GM19328 (cell line): Measurements from ENCODE around the gene IQCN.

ENCODE experiments used
- ATAC-seq: cut with Tn5 transposase; IDR thresholded peaks from one replicate; pipeline ENCODE4 v1.9.1; 2021; ENCODE audit warnings: mild to moderate bottlenecking, moderate library complexity; ENCODE audit not compliant: unreplicated experiment

IQCN gene

DNA sequence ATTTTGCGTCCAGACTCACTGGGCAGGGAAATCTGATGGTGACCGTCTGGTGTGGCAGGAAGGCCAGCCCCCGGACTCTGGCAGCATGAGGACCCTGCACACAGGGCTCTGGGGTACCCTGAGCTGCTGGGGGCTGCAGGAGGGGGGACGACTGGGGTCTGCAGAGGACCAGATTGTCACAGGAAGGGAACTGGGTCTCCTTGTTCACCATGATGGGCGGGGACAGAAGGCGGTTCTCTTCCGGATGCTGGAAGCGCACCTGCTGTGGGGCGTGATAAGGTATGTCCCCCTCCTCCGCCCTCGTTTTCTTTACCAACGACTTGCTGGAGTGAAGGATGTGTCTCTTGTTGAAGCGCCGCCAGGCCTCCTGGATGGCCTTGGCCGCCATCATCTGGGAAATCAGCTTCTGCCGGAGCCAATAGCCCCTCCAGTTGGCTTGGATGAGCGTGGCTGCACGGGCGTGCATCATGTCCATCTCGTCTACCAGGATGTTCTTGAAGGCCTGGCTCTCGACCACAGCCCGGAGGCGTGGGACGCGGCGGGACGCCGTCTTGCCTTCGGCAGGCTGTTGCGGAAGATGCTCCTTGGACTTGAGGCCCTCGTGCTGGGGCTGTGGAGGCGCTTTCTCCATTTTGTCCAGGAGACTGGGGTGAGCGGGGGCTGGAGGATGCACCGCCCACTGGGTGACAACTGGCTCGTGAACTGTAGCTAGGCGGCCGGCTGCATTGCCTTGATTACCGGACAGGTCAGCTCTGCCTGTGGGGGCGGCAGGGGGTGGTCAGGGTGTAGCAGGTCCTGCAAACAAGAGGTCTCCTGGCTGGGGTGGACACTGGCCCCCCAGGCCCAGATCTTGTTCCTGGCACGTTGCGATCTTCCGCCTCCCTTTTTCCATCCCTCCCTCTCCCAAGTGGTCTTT is 7.2 kb downstream of the IQCN start:
- ATAC-seq: no peak

DNA sequence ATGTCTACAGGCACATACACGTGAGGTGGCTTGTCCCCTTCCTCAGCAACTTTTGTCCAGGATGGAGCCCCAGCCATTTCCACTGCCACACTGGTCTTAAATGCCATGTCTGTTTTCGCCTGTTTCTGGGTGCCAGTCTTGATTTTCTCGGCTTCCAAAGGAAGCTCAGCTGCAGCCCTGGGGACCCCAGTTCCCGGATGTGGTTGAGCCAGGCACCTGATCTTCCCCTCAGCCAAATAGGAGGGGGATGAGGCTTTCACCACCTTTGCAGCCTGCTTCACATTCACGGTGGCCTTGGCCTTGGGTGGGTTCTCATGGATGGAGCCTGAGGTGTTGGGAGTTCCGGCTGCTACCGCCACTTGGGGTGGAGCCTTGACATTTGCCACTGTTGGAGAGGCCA is 8.7 kb downstream of the IQCN start:
- no peak for ATAC-seq

DNA sequence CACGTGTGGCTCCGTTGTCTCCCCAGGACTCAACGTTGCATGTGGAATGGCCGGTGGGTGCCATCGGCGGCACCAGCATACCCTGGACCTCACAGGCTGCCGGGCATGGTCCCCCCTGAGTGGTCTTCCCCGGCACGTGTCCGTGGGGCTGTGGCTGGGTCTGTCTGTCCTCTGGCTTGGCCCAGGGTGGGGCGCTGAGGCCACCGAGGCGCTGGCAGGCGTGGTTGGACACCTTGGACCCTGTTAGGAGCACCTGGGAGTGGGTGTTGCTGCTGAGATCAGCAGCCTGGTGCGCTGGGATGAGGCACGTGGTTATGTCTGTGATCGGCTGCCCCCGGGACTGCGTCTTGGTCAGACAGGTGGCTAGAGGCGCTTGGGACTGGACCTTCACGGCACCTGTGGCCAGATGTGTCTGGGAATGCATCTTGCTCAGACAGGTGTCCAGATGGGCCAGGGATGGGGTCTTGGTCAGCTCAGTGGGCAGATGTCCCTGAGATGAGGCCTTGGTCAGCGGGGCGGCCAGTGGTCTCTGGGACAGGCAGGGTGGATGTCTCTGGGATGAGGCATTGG is 9.2 kb downstream of the IQCN start:
- ATAC-seq: no peak

DNA sequence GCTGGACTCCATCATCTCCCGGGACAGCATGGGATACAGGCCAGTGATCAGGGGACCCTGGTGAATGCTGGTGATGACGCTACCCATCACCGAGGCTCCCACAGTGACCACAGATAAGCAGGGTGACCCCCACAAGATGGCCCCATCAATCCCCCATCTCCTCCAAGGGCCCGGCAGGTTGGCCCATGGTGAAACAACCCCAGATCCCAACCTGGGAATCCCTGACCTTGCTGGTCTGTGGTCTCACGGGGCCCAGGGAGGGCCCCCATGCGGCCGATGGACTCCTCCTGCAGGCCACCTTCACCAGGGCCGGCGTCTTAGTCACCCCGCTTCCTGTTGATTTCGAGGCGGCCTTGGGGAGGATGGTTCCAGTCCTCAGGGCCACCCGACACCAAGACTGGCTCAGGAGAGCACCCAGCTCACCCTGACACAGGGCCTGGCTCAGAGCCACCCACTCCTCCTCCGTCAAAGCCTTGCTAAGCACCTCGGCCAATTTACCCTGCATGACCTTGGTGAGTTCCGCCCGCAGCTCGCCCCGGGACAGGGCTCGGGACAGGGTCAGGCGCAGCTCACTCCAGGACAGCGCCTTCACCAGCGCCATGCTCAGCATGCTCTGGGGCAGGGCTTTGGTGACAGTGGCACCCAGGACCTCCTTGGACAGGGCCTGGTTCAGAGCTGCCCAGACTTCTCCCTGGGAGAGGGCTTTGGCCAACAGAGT is 10.0 kb downstream of the IQCN start:
- ATAC-seq: no peak

DNA sequence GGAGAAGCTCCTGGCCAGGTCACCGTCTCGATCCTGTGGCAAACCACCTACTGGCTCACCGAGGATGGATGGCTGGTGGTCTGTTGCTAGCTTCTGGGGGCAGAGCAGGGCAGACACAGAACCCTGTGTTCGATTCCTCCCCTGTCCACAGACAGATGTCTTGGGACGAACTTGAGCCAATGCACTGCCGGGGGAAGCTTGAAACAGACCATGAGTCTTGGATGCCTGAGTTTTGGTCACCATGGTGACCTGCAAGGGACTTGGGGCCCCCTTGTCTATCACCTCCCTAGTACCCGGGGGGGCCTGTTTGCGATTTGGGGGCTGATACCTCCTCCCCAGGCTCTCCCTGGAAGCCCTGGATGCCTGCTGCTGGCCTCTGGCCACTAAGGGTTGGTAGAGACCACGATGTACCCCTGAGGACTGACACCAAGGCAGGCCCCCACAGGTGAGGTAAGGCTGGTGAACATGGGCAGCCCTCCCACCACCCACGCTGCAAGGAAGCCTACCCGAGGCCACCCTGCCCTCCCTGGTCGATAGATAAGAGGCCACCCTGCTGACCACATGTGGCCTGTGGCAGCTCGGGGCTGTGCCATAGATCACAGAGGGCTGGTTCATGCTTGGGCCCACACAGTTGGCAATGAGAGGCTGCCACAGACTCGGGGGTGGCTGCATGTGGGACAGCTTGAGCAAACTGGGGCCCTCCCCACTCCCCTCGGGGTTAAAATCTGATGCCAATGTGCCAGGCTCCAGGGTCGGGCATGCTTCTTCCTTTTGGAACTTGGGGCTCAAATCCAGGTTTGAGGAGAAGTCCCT is 10.7 kb downstream of the IQCN start:
- no peak for ATAC-seq

DNA sequence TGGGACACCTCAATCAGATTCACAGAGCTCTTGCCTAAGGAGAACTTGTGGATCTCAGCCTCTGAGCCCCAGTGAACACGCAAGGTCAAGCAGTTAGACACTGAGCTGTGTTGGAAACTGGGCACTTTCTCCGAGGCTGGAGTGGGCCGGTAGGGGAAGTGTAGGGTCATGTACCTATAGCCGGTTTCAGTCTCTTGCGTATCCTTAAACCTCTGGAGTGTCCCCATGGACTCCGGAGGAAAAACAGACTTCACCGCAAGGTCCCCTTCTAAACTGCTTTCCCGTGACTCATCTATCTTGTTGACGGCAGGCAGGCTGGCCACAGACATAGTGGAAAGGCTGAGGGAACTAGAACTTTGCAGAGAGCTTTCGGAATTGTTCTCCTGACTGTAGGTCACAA is 11.3 kb downstream of the IQCN start:
- ATAC-seq: no peak

DNA sequence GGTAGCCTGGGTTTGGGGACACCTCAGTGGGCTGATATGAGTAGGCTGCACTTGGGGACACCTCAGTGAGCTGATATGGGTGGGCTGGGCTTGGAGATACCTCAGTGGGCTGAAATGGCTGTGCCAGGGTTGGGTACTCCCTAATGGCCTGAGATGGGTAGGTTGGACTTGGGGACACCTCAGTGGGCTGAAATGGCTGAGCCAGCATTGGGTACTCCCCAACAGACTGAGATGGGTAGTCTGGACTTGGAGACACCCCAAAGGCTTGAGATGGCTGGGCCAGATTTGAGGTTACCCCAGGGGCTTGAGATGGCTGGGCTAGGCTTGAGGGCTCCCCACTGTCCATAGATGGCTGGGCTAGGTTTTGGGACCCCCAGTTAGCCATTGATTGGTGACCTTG is 12.1 kb downstream of the IQCN start:
- ATAC-seq: no peak

DNA sequence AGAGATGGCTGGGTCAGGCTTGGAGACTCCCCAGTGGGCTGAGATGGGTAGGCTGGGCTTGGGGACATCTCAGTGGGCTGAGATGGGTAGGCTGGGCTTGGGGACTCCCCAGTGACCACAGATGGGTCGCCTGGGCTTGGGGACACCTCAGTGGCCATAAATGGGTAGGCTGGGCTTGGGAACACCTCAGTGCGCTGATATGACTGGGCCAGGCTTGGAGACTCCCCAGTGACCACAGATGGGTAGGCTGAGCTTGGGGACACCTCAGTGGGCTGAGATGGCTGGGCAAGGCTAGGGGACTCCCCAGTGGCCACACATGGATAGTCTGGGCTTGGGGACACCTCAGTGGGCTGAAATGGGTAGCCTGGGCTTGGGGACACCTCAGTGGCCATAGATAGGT is 12.8 kb downstream of the IQCN start:
- no peak for ATAC-seq

DNA sequence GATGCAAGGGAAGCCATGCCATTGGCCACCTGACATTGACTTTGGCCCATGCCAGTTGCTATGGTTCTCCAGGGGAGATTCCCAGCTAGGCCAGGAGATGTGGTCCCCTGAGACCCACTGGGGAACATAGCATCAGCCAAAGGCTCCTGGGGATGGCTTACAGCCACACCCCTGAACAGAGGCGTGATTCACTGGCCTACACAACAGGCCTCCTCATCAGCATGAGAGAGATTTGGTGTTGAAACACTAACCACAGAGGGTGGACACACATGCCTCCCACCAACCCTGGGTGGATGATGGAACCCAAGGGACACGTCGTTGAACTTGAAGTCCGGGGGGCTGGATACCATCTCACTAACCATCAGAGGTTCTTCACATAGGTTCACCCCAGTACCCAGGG is 14.4 kb downstream of the IQCN start:
- no peak for ATAC-seq

DNA sequence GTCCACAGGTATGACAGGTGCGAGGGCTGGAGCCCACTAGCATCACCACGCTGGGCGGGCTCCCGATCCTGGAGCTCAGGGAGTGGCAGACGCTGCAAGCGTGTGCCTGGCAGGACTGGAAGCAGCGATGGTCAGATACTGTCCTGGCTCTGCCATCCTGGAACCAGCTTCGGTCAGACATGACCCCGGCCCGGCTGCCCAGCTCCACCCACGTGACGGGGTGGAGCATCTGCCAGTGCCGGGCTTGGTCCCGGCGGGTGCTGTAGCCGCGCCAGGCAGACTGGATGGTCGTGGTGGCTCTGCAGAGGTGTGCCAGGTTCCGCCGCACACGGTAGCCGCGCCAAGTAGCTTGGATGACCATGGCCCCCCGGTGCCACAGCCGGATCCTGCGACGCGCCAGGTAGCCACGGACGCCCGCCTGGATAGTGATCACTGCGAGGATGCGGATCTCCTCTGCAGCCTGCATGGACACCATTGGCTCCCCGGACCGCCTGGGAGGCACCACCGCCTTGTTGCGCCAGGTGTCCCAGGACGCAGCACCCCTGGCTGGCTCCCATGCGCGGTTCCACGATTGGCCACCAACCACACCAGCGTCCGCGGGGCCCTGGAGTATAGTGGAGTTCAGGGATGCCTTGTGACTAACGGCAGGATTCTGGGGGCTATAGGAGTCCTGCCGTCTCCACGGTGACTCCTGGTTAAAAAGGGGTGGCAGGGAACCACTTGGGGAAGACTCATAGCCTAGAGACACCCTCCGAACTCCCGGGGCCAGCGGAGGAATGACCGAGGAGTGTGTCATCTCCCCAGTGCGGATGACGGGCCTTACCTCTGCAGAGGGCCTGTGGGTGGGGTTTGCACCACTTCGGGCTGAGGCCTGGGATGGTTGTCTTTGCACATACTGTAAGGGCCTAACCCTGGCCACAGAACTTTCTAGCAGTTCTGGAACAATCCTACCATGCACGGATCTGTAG is 16.5 kb downstream of the IQCN start:
- no peak for ATAC-seq

DNA sequence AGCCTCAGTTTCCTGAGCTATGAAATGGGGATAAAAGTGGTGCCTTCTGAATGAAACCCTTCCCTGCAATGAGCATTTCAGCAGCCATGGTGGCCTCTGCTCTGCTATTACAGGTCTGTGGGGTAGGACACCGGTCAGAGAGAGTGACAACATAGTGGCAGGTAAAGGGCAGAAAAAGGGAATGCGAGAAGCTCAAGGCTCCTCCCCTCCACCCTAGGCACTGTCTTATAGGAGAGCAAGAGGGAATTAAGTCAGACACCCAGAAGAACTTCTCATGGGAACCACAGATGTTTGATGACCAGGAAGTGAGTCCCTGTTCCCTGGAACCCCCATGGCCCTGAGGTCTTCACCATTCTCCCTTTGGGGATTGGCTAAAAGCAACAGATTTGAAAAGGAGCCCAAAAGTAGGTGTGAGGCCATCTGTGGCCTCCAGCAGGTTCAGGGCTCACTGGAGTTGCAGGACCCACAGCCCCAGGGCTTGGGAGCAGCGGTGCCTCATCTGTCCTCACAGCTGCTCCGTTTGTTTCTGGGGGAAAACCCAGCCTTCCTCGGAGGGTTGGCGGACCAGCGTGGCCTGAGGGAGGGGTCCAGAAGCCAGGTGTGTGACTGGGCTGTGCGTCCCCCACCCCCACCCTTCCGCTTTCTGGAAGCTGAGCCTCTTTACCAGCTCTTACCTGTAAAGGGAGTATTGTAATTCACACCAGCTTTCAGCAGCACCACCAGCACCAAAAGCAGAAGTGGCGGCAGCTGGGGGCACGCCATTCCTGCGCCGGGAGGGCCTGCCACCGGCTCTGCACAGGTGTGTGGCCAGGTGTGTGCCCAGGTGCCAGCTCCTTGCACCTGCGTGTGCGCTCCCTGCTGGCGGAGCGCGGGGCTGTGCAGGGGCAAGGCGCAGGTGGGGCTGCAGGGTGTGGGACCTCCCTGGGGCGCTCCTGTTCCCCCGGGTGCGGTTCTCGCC is 19.4 kb downstream of the IQCN start:
- no peak for ATAC-seq

DNA sequence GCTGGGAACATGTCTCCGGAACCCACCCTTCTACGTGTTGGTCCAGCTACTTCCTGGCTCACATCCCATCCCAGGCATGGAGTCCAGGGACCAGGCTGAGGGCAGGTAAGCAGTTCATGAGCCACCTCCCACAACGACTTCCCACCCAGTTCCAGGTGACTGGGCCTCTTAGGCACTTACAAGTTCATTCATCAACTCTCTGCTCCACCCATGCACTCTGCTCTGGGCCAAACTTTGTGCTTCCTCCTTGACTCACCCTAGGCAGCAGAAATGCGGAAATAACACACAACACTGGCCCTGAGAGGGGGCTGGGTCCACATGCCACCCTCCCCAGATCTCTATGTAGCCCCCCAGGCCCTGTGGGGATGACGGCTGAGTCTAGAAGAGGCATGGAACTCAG is 20.5 kb downstream of the IQCN start:
- ATAC-seq: no peak

DNA sequence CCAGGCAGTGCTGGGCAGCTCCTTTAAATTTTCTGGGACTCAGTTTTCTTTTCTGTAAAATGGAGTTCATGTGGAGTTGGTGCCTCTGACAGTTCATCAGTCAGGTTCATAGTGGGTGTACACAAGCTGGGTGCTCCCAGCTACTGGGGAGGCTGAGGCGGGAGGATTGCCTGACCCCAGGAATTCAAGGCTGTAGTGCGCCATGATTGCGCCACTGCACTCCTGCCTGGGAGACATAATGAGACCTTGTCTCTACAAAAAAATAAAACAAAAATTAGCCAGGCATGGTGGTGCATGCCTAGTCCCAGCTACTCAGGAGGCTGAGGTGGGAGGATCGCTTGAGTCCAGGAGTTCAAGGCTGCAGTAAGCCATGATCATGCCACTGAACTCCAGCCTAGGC is 21.1 kb downstream of the IQCN start:
- ATAC-seq: no peak

DNA sequence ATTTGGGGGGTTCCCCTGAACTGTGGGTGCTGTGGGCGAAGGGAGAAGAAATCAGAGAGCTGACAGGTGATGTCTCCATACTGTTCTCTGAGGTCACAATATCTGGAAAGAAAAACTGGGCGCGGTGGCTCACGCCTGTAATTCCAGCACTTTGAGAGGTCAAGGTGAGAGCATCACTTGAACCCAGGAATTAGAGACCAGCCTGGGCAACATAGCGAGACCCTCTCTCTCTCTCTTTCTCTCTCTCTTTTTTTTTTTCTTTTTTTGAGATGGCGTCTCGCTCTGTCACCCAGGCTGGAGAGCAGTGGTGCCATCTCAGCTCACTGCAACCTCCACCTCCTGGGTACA is 21.9 kb downstream of the IQCN start:
- ATAC-seq: no peak

DNA sequence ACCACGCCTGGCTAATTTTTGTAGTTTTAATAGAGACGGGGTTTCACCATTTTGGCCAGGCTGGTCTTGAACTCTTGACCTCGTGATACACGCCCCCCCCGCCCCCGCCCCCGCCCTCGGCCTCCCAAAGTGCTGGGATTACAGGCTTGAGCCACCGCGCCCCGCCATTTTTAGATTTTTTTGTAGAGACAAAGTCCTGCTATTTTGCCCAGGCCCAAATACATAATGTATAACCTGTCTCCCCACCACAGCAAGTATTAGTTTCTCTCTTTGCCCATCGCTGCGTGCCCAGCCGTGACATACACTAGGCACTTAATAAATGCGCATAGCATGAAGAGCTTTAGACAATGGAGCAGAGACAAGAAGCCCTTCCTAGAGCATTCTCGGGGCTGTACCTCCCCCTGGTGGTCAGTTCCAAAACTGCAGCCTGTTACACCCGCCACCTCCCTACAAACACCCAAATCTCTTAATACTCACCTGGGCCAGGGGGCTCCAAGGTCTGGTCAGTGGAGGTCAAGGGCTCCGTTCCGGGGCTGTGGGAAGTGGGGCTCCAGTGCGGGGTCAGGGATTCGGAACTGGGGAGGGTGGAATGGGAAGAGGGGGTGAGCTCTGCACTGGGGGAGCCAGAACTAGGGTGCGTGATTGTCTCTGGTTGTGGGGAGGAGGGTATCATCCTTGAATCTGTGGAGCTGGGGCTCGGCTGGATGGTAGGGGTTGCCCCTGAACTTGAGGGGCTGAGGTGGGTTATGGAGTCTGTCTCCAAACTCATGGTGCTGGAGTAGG is 22.5 kb downstream of the IQCN start:
- ATAC-seq: no peak

DNA sequence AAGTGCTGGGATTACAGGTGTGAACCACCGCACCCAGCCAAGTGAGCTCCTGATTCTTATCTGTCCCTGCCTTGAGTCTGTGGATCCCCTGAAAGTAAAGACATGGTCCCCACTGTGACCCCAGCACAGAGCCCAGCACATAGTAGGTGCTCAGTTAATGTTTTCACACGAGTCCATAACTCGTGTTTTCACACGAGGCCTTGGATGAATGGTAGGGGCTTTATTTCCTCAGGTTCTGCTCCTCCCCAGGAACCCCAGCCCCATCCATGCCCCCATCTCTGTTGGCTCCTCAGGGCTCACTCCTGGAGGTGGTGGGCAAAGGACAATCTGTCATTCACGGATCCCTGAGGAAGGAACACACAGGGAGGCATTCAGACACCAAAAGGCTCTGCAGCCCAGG is 24.4 kb downstream of the IQCN start:
- ATAC-seq: no peak

DNA sequence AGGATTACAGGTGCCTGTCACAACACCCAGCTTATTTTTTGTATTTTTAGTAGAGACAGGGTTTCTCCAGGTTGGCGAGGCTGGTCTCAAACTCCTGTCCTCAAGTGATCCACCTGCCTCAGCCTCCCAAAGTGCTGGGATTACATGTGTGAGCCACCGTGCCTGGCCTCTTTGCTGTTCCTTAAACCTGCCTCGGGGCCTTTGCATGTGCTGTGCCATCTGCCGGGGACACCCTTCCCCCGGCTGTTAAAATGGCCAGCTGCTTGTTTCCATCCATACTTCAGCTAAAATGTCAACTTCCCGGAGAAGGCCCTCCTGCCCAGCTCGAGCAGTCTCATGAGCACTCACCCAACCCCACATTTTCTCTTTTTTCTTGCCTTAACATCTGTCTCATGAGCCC is 29.0 kb downstream of the IQCN start:
- no peak for ATAC-seq

DNA sequence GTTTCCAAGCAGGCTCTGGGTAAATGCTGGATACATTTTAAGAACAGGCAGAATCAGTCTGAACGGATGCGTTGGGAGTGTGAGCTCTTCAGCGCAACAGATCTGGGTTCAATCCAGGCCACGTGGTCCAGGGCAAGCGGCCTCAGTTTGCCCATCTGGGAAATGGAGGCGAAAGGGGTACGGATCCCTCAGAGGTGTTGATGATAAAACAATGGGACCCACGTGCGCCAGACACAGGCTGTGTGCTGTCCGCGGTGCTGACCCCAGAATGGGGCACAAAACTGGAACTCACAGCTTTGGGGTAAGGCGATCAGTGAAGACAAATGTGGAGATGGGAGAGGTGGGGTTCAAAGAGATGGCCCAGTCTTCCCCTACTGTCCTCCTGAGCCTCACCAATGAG is 34.9 kb downstream of the IQCN start:
- ATAC-seq: no peak
